DOHH2 (cell line): ENCODE measurements around the gene FRMPD1.

Source experiments
- EZH2phosphoT487 ChIP-seq: fragments of 200-600 bp; sonication (generic); IDR thresholded peaks from 2 replicates; pipeline ENCODE4 v1.6.1; 2017; ENCODE audit warnings: borderline replicate concordance, mild to moderate bottlenecking, antibody characterized with exemption, low read length, moderate library complexity, mixed read lengths
- TF ChIP-seq, protein P1 (sequence below): fragments of 200-600 bp; sonication (generic); IDR thresholded peaks from one replicate; pipeline ENCODE4 v1.5.1; 2014; ENCODE audit warnings: antibody characterized with exemption, mild to moderate bottlenecking, low read depth, low read length; ENCODE audit not compliant: poor library complexity, severe bottlenecking

- TF ChIP-seq, protein P1, sequence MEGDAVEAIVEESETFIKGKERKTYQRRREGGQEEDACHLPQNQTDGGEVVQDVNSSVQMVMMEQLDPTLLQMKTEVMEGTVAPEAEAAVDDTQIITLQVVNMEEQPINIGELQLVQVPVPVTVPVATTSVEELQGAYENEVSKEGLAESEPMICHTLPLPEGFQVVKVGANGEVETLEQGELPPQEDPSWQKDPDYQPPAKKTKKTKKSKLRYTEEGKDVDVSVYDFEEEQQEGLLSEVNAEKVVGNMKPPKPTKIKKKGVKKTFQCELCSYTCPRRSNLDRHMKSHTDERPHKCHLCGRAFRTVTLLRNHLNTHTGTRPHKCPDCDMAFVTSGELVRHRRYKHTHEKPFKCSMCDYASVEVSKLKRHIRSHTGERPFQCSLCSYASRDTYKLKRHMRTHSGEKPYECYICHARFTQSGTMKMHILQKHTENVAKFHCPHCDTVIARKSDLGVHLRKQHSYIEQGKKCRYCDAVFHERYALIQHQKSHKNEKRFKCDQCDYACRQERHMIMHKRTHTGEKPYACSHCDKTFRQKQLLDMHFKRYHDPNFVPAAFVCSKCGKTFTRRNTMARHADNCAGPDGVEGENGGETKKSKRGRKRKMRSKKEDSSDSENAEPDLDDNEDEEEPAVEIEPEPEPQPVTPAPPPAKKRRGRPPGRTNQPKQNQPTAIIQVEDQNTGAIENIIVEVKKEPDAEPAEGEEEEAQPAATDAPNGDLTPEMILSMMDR, result no peak
- no peak for TF ChIP-seq EZH2phosphoT487
Observed at GRCh38 chr9:37669232-37669631, 18.5 kb downstream of the FRMPD1 start.
